GM23338 (cell line): Measurements from ENCODE around the gene PSMC4.

Experiments
- CREB1 ChIP-seq: fragments of 250-450 bp; sonication (Bioruptor Pico); IDR thresholded peaks from 2 replicates; pipeline ENCODE4 v1.5.0; 2020; ENCODE audit warnings: low read depth, mild to moderate bottlenecking, moderate library complexity
- EZH2 ChIP-seq: fragments of 200-600 bp; sonication (generic); IDR thresholded peaks from one replicate; pipeline ENCODE4 v1.8.0; 2017; ENCODE audit warnings: antibody characterized with exemption, mild to moderate bottlenecking, low read depth; ENCODE audit not compliant: unreplicated experiment
- EZH2phosphoT487 ChIP-seq: fragments of 200-600 bp; sonication (generic); IDR thresholded peaks from one replicate; pipeline ENCODE4 v1.8.1; 2018; ENCODE audit warnings: antibody characterized with exemption; ENCODE audit not compliant: unreplicated experiment
- JUNB ChIP-seq: IDR thresholded peaks from one replicate; pipeline ENCODE4 v1.6.1; 2016; ENCODE audit warnings: antibody characterized with exemption; ENCODE audit not compliant: unreplicated experiment
- POLR2AphosphoS5 ChIP-seq: IDR thresholded peaks from 2 replicates; pipeline ENCODE4 v1.6.1; 2016; ENCODE audit warnings: antibody characterized with exemption, low read depth
- ZNF114 ChIP-seq: fragments of 250-450 bp; sonication (Bioruptor Pico); IDR thresholded peaks from 2 replicates; pipeline ENCODE4 v1.5.0; 2020; ENCODE audit warnings: mild to moderate bottlenecking, moderate library complexity
- TF ChIP-seq, protein P1 (sequence below), 2 experiments: fragments of 200-600 bp in 1 of 2; sonication (generic) in 1 of 2; conservative IDR thresholded peaks; 2 replicates each; pipeline versions ENCODE4 v1.5.1 to v1.6.1; 2016 to 2017; ENCODE audit warnings: antibody characterized with exemption in 2 of 2, low read depth in 2 of 2, mild to moderate bottlenecking in 2 of 2, moderate library complexity in 1 of 2
- TF ChIP-seq, protein P2 (sequence below): IDR thresholded peaks from 2 replicates; pipeline ENCODE4 v1.6.1; 2016; ENCODE audit warnings: antibody characterized with exemption
- TF ChIP-seq, protein P3 (sequence below): IDR thresholded peaks from one replicate; pipeline ENCODE4 v1.6.1; 2018; ENCODE audit warnings: antibody characterized with exemption; ENCODE audit not compliant: unreplicated experiment

DNA sequence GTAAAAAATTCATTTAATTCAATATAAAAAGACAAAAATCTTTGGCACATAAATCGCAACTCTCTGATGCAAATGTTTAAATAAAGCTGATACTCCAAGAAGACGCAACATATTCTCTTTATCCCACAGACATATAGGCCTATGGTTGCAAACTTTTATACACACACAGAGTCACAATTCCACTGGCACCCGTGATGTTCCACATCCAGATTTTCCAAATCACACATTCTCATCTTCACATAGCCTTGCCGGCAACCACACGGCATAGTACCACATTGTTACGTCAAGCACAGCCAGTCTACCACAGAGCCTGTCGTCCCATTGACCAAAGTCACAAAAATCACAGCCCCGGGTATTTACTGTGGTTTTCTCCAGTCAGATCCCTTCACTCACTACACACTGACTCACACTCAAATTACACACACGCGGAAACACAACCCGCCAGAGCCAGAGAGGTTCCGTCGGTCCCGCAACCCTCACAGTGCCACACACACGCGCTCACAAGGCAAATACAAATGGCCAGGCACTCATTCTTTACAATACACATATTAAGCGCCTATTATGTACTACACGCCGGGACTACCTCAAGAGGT, 25.3 kb downstream of the PSMC4 start:
- TF ChIP-seq, protein P1, sequence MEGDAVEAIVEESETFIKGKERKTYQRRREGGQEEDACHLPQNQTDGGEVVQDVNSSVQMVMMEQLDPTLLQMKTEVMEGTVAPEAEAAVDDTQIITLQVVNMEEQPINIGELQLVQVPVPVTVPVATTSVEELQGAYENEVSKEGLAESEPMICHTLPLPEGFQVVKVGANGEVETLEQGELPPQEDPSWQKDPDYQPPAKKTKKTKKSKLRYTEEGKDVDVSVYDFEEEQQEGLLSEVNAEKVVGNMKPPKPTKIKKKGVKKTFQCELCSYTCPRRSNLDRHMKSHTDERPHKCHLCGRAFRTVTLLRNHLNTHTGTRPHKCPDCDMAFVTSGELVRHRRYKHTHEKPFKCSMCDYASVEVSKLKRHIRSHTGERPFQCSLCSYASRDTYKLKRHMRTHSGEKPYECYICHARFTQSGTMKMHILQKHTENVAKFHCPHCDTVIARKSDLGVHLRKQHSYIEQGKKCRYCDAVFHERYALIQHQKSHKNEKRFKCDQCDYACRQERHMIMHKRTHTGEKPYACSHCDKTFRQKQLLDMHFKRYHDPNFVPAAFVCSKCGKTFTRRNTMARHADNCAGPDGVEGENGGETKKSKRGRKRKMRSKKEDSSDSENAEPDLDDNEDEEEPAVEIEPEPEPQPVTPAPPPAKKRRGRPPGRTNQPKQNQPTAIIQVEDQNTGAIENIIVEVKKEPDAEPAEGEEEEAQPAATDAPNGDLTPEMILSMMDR (conservative IDR thresholded peaks at IDR 0.05; ENCODE audit: low read depth in 2 of 2), result no peak
- TF ChIP-seq POLR2AphosphoS5 (no peak), CREB1 (0 out of 2 replicates have a peak, but pooled peaks have one; percentile 29), EZH2 (no peak), ZNF114 (CRISPR knock-in tag) (no peak), EZH2phosphoT487 (no peak), JUNB (no peak)
- TF ChIP-seq, protein P2, sequence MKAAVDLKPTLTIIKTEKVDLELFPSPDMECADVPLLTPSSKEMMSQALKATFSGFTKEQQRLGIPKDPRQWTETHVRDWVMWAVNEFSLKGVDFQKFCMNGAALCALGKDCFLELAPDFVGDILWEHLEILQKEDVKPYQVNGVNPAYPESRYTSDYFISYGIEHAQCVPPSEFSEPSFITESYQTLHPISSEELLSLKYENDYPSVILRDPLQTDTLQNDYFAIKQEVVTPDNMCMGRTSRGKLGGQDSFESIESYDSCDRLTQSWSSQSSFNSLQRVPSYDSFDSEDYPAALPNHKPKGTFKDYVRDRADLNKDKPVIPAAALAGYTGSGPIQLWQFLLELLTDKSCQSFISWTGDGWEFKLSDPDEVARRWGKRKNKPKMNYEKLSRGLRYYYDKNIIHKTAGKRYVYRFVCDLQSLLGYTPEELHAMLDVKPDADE, result no peak
- TF ChIP-seq, protein P3, sequence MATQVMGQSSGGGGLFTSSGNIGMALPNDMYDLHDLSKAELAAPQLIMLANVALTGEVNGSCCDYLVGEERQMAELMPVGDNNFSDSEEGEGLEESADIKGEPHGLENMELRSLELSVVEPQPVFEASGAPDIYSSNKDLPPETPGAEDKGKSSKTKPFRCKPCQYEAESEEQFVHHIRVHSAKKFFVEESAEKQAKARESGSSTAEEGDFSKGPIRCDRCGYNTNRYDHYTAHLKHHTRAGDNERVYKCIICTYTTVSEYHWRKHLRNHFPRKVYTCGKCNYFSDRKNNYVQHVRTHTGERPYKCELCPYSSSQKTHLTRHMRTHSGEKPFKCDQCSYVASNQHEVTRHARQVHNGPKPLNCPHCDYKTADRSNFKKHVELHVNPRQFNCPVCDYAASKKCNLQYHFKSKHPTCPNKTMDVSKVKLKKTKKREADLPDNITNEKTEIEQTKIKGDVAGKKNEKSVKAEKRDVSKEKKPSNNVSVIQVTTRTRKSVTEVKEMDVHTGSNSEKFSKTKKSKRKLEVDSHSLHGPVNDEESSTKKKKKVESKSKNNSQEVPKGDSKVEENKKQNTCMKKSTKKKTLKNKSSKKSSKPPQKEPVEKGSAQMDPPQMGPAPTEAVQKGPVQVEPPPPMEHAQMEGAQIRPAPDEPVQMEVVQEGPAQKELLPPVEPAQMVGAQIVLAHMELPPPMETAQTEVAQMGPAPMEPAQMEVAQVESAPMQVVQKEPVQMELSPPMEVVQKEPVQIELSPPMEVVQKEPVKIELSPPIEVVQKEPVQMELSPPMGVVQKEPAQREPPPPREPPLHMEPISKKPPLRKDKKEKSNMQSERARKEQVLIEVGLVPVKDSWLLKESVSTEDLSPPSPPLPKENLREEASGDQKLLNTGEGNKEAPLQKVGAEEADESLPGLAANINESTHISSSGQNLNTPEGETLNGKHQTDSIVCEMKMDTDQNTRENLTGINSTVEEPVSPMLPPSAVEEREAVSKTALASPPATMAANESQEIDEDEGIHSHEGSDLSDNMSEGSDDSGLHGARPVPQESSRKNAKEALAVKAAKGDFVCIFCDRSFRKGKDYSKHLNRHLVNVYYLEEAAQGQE, result no peak
